ENCODE data around the gene CMBL. TPM values are rescaled to one million over a fixed set of nuclear protein-coding genes. Genes with fewer than 3 reads are reported as not detected.

CMBL gene
- total and polyA plus RNA-seq, 3 donors from 2014 or later: 4.3 to 16.1 (median 7.2) TPM

GRCh38 chr5:10338686-10339057 lies 31.0 kb upstream of the CMBL start:
- intact Hi-C loops (cut with DNase I; ENCODE audit: low total_unique reads): no loop called here
- H3K4me1 ChIP-seq: no peaks in the 10 kb centered on the region
- no peak overlapping the region for H3K27ac ChIP-seq
- no peak for TF ChIP-seq POLR2A (IDR thresholded peaks at IDR 0.05)
- no peak for TF ChIP-seq CTCF (IDR thresholded peaks at IDR 0.05)
- no peak overlapping the region for H3K4me3 ChIP-seq
- no peaks in the 10 kb centered on the region for H3K36me3 ChIP-seq (ENCODE audit: low read depth, missing control alignments)
- H3K27me3 ChIP-seq: no peaks in the 10 kb centered on the region
- H3K9me3 ChIP-seq: no peaks in the 10 kb centered on the region
- DNase-seq: no peak
- 83 to 94% methylated on average over 2 of the region's 2 CpGs for WGBS, 2 donors

GRCh38 chr5:10337986-10338385 lies 30.3 kb upstream of the CMBL start:
- H3K4me3 ChIP-seq: no peak overlapping the region
- H3K36me3 ChIP-seq (ENCODE audit: low read depth, missing control alignments): no peaks in the 10 kb centered on the region
- no peak overlapping the region for H3K27ac ChIP-seq
- intact Hi-C loops (cut with DNase I; ENCODE audit: low total_unique reads): no loop called here
- TF ChIP-seq CTCF (IDR thresholded peaks at IDR 0.05) (no peak), POLR2A (IDR thresholded peaks at IDR 0.05) (no peak)
- 80 to 89% methylated on average over 4 of the region's 4 CpGs for WGBS, 2 donors
- DNase-seq: no peak
- H3K9me3 ChIP-seq: no peaks in the 10 kb centered on the region
- H3K4me1 ChIP-seq: peaks cover 3% of the 10 kb centered on the region
- no peaks in the 10 kb centered on the region for H3K27me3 ChIP-seq

- intact Hi-C loops (cut with DNase I; ENCODE audit: low total_unique reads): no loop called here
- Histone ChIP-seq H3K4me1 (peaks cover 9% of the 10 kb centered on the region), H3K27ac (no peak overlapping the region), H3K27me3 (no peaks in the 10 kb centered on the region), H3K4me3 (no peak overlapping the region), H3K9me3 (no peaks in the 10 kb centered on the region), H3K36me3 (ENCODE audit: low read depth, missing control alignments) (no peaks in the 10 kb centered on the region)
- no peak for DNase-seq
- 93 to 95% methylated on average over 4 of the region's 4 CpGs for WGBS, 2 donors
- TF ChIP-seq POLR2A (IDR thresholded peaks at IDR 0.05) (no peak), CTCF (IDR thresholded peaks at IDR 0.05) (no peak)
Measured at GRCh38 chr5:10337107-10337506, 29.4 kb upstream of the CMBL start.

GRCh38 chr5:10335711-10336470 lies 28.2 kb upstream of the CMBL start:
- Histone ChIP-seq H3K9me3 (no peaks in the 10 kb centered on the region), H3K4me1 (peaks cover 19% of the 10 kb centered on the region), H3K27ac (no peak overlapping the region), H3K36me3 (ENCODE audit: low read depth, missing control alignments) (no peaks in the 10 kb centered on the region), H3K27me3 (no peaks in the 10 kb centered on the region), H3K4me3 (no peak overlapping the region)
- DNase-seq: no peak
- WGBS, 2 donors: 93 to 95% methylated on average over 14 of the region's 14 CpGs
- intact Hi-C loops (cut with DNase I; ENCODE audit: low total_unique reads): no loop called here
- TF ChIP-seq POLR2A (IDR thresholded peaks at IDR 0.05) (no peak), CTCF (IDR thresholded peaks at IDR 0.05) (no peak)

- peaks cover 28% of the 10 kb centered on the region for H3K4me1 ChIP-seq
- no peak for DNase-seq
Measured at GRCh38 chr5:10334831-10335230, 27.1 kb upstream of the CMBL start.

More at GRCh38 chr5:10334831-10335230, 27.1 kb upstream of the CMBL start:
- TF ChIP-seq CTCF (IDR thresholded peaks at IDR 0.05): no peak
- TF ChIP-seq POLR2A (IDR thresholded peaks at IDR 0.05): no peak
- no peak overlapping the region for H3K4me3 ChIP-seq
- H3K27me3 ChIP-seq: no peaks in the 10 kb centered on the region
- 68 to 86% methylated on average over 5 of the region's 5 CpGs for WGBS, 2 donors
- no peak overlapping the region for H3K27ac ChIP-seq
- H3K36me3 ChIP-seq (ENCODE audit: low read depth, missing control alignments): no peaks in the 10 kb centered on the region
- H3K9me3 ChIP-seq: no peaks in the 10 kb centered on the region
- intact Hi-C loops (cut with DNase I; ENCODE audit: low total_unique reads): no loop called here
